HG03108 (cell line): ENCODE data around the gene TLE3.

ENCODE experiments used
- ATAC-seq: cut with Tn5 transposase; IDR thresholded peaks from one replicate; pipeline ENCODE4 v1.9.1; 2021; ENCODE audit warnings: moderate library complexity; ENCODE audit not compliant: unreplicated experiment

TLE3 gene

GRCh38 chr15:70034596-70034995 lies 63.1 kb downstream of the TLE3 start:
- no peak for ATAC-seq

DNA sequence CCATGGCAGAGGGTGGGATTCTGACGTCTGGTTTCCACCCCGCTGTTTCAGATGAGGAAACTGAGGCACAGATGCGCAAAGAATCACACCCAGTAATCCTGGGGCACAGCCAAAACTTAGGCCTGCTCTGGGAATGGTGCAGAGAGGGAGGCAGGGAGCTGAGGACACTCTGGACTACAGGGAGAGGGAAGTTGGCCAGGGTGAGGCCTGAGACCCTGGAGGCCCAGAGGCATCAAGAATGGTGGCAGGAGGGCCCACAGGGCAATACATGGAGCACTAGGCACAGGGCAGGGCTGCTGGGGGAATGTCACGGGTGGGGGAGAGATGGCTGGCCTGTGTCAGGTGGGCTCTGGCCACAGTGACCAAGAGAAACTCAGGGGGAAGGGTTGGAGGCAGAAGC lies 63.6 kb downstream of the TLE3 start:
- ATAC-seq: no peak

- ATAC-seq: no peak
Observed at GRCh38 chr15:70033529-70034140, 64.1 kb downstream of the TLE3 start.

GRCh38 chr15:70033109-70033508 lies 64.6 kb downstream of the TLE3 start:
- ATAC-seq: no peak

DNA sequence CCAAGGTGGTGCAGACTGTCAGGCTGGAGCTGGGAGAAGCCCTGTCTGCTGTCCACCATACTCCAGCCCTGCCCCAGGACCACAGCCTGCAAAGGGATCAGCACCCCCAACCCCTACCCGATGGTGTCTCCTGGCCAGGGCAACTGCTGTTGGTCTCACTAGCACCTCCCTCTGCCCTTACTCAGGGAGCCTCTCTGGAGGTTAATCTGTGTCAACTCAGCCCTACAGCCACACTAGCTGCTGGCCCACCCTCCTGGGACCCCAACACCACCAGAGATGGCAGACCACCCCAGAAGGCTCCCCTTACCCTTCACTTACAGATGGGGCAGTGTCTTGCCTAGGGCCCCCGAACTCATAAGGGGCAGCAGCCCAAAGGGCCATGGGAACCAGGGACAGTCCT lies 65.2 kb downstream of the TLE3 start:
- no peak for ATAC-seq

GRCh38 chr15:70031713-70032112 lies 66.0 kb downstream of the TLE3 start:
- ATAC-seq: no peak

DNA sequence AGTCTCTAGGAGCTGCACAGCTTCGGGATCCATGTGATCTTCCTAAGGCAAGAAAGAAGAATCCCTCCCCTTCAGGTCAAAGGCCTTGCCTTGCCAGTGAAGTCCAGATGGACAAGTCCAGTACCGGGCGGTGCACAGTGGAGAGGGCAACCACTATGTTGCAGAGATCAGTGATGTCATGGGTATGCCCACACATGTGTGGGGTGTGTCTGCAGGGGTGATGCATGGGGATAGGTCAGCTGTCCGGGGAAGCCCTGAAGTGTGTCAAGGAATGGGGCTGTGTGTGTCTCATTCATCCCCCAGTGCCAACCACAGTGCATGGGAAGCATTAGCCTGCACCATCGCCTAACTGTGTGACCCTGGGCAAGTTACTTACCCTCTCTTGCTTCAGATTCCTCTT lies 66.5 kb downstream of the TLE3 start:
- no peak for ATAC-seq

DNA sequence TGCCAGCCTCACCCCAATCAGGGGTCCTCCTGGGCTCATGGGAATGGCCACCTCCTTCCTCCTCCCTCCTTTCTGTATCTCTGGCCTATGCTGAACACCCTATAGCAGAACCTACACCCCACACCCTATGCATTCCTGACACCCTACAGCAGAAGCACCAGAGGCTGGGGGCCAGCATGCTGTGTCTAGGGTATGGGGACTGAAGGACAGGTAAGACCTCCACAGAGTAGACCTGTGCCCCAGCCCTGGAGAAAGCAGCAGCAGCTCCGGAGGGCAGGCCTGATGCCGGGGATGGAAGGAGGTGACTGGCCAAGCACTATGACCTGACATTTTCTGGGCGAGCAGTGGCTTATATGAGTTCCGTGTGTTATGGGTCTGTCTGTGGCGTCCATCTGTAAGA lies 66.9 kb downstream of the TLE3 start:
- no peak for ATAC-seq

DNA sequence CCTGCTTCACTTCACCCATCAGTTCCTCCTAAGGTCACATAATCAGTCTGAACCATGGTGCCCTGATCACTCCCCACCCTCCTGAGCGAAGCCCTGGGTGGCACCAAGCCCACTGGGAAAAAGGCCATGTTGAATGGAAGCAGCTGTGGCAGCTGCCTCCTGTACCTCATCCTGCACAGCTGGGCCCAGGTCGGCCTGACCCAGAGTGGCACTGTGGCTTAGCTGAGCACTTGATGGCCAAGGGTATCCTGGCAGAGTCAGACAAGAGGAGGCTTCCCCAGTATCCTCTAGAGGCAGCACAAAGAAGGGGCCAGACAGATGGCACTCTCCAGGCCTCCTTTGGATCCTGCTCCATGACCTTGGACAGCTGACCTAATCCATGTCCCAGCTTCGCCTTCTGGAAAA lies 68.4 kb downstream of the TLE3 start:
- no peak for ATAC-seq

GRCh38 chr15:70027518-70027917 lies 70.2 kb downstream of the TLE3 start:
- no peak for ATAC-seq

DNA sequence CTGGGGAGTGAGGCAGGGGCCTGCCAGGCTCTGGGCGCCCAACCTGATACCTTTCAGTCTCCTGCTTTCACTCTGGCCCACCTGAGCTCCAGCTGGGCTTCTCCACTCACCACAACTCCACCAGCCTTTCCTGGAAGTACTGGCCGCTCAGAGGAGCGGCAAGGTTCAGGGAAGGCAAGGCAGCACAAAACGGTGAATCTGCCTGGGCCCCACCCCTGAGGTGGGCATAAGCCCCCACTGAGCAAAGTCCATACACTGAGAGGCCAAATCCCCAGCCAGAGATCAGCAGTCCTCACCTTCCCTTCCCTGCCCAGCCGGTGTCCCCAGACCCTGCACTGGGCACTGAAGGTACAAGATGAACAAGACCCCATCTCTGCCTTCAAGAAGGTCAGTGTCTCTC lies 70.7 kb downstream of the TLE3 start:
- ATAC-seq: no peak

DNA sequence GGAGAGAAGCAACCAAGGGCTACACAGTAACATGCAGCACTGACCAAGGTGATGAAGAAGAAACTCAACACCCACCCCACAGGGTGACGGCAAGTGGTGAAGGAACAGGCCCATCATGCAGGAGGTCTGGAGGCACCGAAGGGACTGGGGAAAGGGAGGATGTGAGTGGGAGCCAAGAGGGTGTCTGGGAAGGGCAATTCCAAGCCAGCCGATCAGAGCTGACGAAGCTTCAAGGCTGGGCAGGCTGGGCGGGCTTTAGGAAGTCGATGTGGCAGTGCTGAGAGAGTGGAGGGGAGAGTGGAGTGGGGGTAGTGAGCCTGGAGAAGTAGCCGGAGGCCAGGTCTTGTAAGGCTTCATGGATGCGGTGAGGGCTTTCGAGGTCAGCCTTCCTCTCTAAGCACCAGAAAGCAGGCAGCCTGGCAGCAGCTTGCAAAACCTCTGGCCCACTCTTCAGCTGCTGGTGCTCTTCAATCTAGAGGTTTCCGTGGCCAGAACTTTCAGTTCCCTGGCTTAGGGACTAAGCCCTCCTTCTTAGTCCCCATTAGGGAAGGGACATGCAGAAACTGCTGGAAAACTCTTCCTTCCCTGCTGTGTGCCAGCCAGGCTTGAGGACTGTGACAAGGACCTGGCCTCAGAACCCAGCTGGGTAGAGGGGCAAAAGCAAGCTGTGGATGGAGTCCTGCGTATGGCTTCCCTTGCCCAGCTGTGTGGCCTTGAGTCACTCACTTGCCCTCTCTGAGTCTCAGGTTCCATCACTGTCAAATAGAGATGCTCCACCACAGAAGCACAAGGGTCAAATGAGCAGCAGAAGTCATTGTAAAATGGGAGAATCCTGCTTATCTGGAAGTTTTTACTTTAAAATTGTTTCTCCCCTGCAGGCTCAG lies 72.1 kb downstream of the TLE3 start:
- no peak for ATAC-seq

- ATAC-seq: no peak
Observed at GRCh38 chr15:70024521-70024920, 73.2 kb downstream of the TLE3 start.

- ATAC-seq: no peak
Observed at GRCh38 chr15:70023769-70024491, 73.8 kb downstream of the TLE3 start.

DNA sequence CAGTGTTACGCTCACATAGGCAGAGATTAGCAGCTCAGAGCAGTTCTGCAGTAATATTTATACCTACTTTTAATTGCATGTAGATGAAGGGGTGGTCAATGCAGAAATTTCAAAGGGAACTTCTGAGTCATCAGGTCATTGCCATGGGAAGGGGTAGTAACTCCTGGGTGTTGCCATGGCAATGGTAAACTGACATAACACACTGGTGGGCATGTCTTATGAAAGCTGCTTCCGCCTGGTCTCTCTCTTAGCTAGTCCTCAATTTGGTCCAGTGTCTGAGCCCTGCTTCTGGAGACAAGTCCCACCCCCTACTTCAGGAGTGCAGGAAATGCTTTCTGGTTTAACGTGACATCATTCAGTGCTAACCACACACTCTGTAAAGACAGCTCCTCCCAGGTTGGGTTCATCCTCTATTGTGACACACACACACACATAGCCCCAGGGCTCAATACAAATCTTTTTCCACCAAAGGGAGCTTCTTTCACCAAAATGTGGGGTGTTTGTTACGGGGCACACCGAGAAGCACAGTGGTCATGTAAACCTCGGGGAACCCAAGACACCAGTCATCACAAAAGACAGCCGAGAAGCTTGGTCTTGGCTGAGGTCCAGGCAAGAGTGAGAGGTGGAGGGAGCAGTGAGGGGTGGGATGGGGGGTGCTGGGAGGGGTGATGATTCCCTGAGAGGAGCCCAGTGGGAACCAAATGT lies 74.5 kb downstream of the TLE3 start:
- peak; percentile 66 for ATAC-seq

DNA sequence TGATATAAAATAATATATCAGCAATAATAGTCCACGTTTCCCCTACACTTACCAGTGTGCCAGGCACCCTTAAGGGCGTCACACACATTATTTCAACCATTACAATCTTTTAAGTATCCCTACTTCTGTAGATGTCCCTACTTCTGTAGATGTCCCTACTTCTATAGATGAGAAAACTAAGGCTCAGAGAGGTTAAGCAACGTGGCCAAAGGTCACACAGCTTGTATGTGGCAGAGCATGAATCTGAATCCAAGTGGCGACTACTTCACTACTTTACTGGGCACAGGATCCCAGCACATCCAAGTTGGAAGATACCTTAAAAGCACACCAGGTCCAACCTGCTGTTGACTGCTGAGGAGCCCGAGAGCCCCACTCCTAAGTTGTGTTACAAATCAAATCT lies 77.5 kb downstream of the TLE3 start:
- ATAC-seq: no peak

DNA sequence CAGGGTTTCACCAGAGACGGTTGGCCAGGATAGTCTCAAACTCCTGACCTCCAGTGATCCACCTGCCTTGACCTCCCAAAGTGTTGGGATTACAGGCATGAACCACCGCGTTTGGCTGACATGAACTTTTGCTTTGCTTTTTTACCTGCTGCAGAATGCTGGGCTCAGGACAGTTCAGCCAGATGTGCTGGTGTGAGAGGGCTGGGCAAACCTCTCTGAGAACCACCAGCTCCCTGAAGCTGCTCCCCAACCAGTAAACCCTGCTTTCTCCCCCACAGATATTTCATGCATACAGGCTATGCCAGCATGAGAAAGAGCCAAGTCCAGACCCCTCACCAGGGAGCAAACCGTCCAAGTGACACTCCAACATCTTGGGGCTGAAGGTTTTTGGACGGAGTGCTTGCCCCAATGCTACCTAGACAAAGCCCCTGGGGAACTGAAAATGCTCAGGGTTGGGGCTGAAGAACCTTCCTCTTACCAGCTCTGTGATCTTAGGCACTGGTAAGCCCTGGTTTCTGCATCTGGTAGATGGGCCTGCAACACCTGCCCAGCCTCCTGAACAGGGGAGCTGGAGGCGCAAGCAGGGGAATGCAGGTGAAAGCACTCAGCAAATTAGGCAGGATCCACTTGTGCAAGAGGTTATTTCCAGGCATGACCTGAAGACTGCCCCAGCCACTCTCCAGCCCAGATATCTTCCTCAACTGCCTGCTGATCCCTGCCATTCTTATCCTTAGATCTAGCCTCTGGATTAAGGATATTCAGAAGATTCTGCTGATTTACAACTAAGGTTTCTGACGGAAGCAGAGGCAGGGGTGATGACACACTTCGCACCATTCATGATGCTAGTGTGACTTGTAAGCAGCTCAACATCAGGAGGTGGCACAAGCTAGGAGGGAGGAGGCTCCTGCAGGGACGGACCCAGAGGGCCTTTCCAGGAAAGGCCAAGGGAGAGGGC lies 78.8 kb downstream of the TLE3 start:
- no peak for ATAC-seq

GRCh38 chr15:70017801-70018200 lies 79.9 kb downstream of the TLE3 start:
- ATAC-seq: no peak

DNA sequence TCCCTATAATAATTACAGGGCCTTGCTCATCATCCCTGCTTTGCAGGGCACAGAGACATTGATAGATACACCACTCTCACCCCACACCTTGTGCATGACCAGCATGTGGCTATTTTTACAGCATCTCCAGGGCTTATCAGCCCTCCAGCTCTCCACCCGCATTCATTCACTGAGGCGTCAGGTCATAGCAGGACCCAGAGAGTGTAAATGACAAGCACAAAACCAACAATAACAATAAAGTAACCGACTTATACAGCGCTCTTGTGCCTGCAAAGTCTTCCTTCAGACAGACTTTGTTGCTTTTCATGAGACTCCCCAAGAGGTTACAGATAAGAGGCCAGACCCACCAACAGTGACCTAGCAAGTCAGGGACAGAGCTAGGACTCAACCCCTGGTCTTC lies 80.7 kb downstream of the TLE3 start:
- ATAC-seq: no peak

DNA sequence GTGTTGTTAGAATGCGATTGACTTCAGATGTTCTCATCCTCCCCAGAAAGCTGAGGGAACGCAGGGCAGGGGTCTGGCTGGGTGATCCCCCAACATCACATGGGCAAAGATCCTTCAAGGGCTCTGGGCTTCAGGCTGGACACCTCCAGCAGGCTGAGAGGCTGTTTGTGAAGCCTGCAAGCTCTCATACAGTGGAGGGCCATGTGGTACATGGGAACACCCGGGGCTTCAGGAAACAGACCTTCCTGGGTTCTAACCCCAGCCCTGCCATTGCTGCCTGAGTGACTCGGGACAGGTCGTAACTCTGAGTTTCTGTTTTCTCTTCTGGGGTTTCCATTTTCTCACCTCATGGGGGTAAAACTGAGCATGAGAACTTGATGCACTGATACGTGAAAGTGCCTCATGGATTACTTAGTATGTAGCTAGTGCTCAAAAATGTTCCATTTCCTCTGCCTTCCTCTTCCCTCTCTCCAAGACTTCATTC lies 81.2 kb downstream of the TLE3 start:
- ATAC-seq: no peak
